Endothelial cell of umbilical vein (primary cell): ENCODE results near the gene NAPA. TPM values are rescaled to one million over a fixed set of nuclear protein-coding genes. Genes with fewer than 3 reads are reported as not detected.

ENCODE experiments used
- BruUV-seq: library from RNA; stranded (reverse); fragments of 400-500 nt; replicated peaks from 2 replicates; lab custom pipeline; 2021; lab: Mats Ljungman, UMichigan
- CTCF ChIA-PET: fragments of 300-600, 350-600 bp; sonication (Branson Sonifier 250); formaldehyde crosslinking; loops from one replicate; lab custom pipeline; 2021; ENCODE audit warnings: antibody characterized with exemption, inconsistent platforms; lab: Charles Lee
- POLR2A ChIA-PET: fragments of 300-600, 350-600 bp; sonication (Branson Sonifier 250); formaldehyde crosslinking; loops from one replicate; lab custom pipeline; 2021; ENCODE audit warnings: antibody characterized with exemption, inconsistent platforms; lab: Charles Lee
- DNase-seq: peaks from one replicate; pipeline ENCODE4 v3.0.0-alpha.2; 2011; ENCODE audit warnings: low read depth, low spot score
- FAIRE-seq: peaks from 2 replicates; lab custom pipeline; 2011; peaks lifted over from hg19 to GRCh38; lab: Jason Lieb, UNC
- H2AFZ ChIP-seq: 2 replicates; pipeline ENCODE4 v1.6.0; 2012; ENCODE audit warnings: low read depth, low read length, control low read depth, inconsistent platforms
- H3K27ac ChIP-seq: 2 replicates; pipeline ENCODE4 v1.5.1; 2011; ENCODE audit warnings: low read depth, mild to moderate bottlenecking, control low read depth, low read length, moderate library complexity; ENCODE audit not compliant: insufficient read depth
- H3K27me3 ChIP-seq, 2 experiments: 2 replicates each; pipeline versions ENCODE4 v1.6.0 to v1.6.1; 2011; ENCODE audit warnings: low read length in 2 of 2, mixed read lengths in 1 of 2; ENCODE audit not compliant: control insufficient read depth in 2 of 2, insufficient read depth in 2 of 2
- H3K36me3 ChIP-seq, 2 experiments: 2 replicates in 1 of 2; 3 replicates in 1 of 2; pipeline ENCODE4 v1.5.1; 2011; ENCODE audit warnings: low read length in 2 of 2, mild to moderate bottlenecking in 1 of 2, moderate library complexity in 1 of 2; ENCODE audit not compliant: control insufficient read depth in 2 of 2, insufficient read depth in 2 of 2; ENCODE audit errors: extremely low read depth in 1 of 2
- H3K4me1 ChIP-seq: 3 replicates; pipeline ENCODE4 v1.5.1; 2011; ENCODE audit warnings: mild to moderate bottlenecking, low read length; ENCODE audit not compliant: control insufficient read depth, insufficient read depth; ENCODE audit errors: extremely low read depth
- H3K4me2 ChIP-seq: 2 replicates; pipeline ENCODE4 v1.6.1; 2011; ENCODE audit warnings: low read length, control low read depth, mixed read lengths; ENCODE audit not compliant: insufficient read depth
- H3K4me3 ChIP-seq, 3 experiments: fragments of 200-600 bp in 1 of 3; sonication (generic), shearing (Covaris generic) in 1 of 3; replicated peaks in 1 of 3; 2 replicates each; pipeline ENCODE4 v1.5.1; 2011 to 2016; ENCODE audit warnings: control low read depth in 3 of 3, low read length in 3 of 3, mild to moderate bottlenecking in 2 of 3, inconsistent platforms in 1 of 3, low read depth in 1 of 3, moderate library complexity in 1 of 3; ENCODE audit not compliant: insufficient read depth in 1 of 3
- H3K79me2 ChIP-seq: 2 replicates; pipeline ENCODE4 v1.6.0; 2012; ENCODE audit warnings: low read length, inconsistent platforms; ENCODE audit not compliant: control insufficient read depth, insufficient read depth
- H3K9ac ChIP-seq: replicated peaks from 2 replicates; pipeline ENCODE3; 2011; ENCODE audit warnings: low read length, control low read depth; ENCODE audit not compliant: insufficient read depth; ENCODE audit errors: extremely low read depth
- H3K9me1 ChIP-seq: replicated peaks from 3 replicates; pipeline ENCODE4 v1.6.0; 2011; ENCODE audit warnings: mild to moderate bottlenecking, low read length; ENCODE audit not compliant: control insufficient read depth, insufficient read depth; ENCODE audit errors: extremely low read depth
- H3K9me3 ChIP-seq: replicated peaks from 2 replicates; pipeline ENCODE4 v1.5.1; 2012; ENCODE audit warnings: low read length, inconsistent platforms; ENCODE audit not compliant: control insufficient read depth, insufficient read depth
- H4K20me1 ChIP-seq: replicated peaks from 2 replicates; pipeline ENCODE3; 2011; ENCODE audit warnings: mild to moderate bottlenecking, low read length; ENCODE audit not compliant: control insufficient read depth, insufficient read depth; ENCODE audit errors: extremely low read depth
- EZH2 ChIP-seq: IDR thresholded peaks from 2 replicates; pipeline ENCODE4 v1.6.1; 2012; ENCODE audit warnings: borderline replicate concordance, low read depth, mild to moderate bottlenecking, moderate library complexity, low read length, inconsistent platforms; ENCODE audit not compliant: severe bottlenecking
- FOS ChIP-seq: IDR thresholded peaks from 2 replicates; pipeline ENCODE4 v1.6.1; 2011; ENCODE audit warnings: mild to moderate bottlenecking, low read length, moderate library complexity, borderline replicate concordance; ENCODE audit not compliant: insufficient read depth
- GATA2 ChIP-seq: IDR thresholded peaks from 2 replicates; pipeline ENCODE4 v1.7.0; 2011; ENCODE audit warnings: low read depth, mild to moderate bottlenecking, moderate library complexity, mixed read lengths, low read length; ENCODE audit not compliant: insufficient read length, insufficient read depth
- JUN ChIP-seq: IDR thresholded peaks from 2 replicates; pipeline ENCODE4 v1.6.1; 2011; ENCODE audit warnings: borderline replicate concordance, low read depth; ENCODE audit not compliant: insufficient read length, insufficient read depth
- MYC ChIP-seq: IDR thresholded peaks from one replicate; pipeline ENCODE4 v1.6.1; 2011; ENCODE audit warnings: mild to moderate bottlenecking, low read depth, low read length
- POLR2A ChIP-seq: IDR thresholded peaks from 2 replicates; pipeline ENCODE4 v1.6.1; 2012; ENCODE audit warnings: low read depth, mild to moderate bottlenecking, control low read depth, low read length
- POLR2AphosphoS5 ChIP-seq: IDR thresholded peaks from 2 replicates; pipeline ENCODE4 v1.6.1; 2012; ENCODE audit warnings: low read depth, mild to moderate bottlenecking, control low read depth, low read length, moderate library complexity; ENCODE audit not compliant: insufficient read depth
- dilution Hi-C: fragments of 300-500 bp; cut with MboI; formaldehyde crosslinking; loops from one replicate; pipeline ENCODE4 v1.15.0; 2019; ENCODE audit warnings: low sequenced_read_pairs; ENCODE audit not compliant: extremely low pct_ligation_motif_present
- intact Hi-C: fragments of 100-400 bp; cut with micrococcal nuclease; formaldehyde crosslinking; loops from one replicate; pipeline ENCODE4 v1.10.0; 2022
- polyA plus RNA-seq, 4 experiments: library from polyadenylated mRNA; depleted of rRNA in 3 of 4; stranded (reverse) in 3 of 4; unstranded in 1 of 4; fragments of >200 nt; gene quantifications; 2 replicates each; pipeline versions ENCODE4 v1.2.1 to v1.2.3, GENCODE V29; 2011 to 2012; ENCODE audit warnings: missing spikeins in 1 of 4
- total RNA-seq: library from RNA; stranded (reverse); gene quantifications from 2 replicates; pipeline ENCODE4 v1.2.3, GENCODE V29; 2021
- TF ChIP-seq, protein P1 (sequence below), 2 donors: IDR thresholded peaks; 1 replicate in 1 of 2; 2 replicates in 1 of 2; pipeline ENCODE4 v1.5.1; 2011; ENCODE audit warnings: low read length in 2 of 2, mild to moderate bottlenecking in 2 of 2, moderate library complexity in 2 of 2, control low read depth in 1 of 2, inconsistent platforms in 1 of 2, low read depth in 1 of 2; ENCODE audit not compliant: insufficient read depth in 1 of 2; ENCODE audit errors: extremely low read depth in 1 of 2
- TF ChIP-seq, protein P2 (sequence below): IDR thresholded peaks from 2 replicates; pipeline ENCODE4 v1.6.1; 2011; ENCODE audit not compliant: insufficient read depth, insufficient read length

The NAPA gene
- total and polyA plus RNA-seq, 2 donors (not counting 3 experiments of a cell fraction or from before 2014, with no cell fraction given): 107 to 154 TPM

DNA sequence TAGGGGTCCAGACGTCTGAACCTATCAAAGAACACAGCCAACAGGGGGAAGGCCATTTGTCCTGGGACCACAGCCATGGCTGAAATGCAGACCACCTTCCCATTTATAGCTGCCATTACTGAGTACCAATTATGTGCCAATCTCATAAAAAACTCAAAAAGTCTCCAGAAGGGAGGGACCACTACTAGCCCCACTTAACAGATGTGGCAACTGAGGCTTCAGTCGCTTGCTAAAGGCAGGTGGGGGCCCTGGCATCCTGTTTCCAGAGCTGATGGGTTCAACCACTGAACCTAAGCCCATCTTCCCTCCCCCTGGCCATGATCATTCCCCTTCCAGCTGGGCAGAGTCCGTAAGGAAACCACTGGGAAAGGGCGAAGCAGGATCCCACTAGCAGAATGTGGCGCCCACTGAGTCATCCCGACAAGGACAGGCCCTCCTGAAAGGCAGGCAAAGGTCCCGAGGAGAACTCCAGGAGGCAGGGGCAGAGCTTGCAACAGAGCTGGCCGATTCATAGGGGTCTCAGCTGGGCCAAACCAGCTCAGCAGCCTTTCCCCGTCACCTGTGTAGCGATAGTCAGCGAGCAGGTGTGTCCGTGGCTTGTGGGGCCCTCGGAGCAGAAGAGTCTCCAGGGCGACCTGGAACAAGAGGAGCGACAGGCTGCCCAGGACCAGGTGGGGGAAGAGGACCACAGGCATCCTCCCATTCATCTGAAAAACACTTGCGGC is 14.3 kb upstream of the NAPA start:
- no peaks in the 10 kb centered on the region for H3K4me1 ChIP-seq
- H3K4me2 ChIP-seq: no peak overlapping the region
- no peak overlapping the region for H3K9ac ChIP-seq
- H4K20me1 ChIP-seq: no peaks in the 10 kb centered on the region
- H3K27ac ChIP-seq: no peak overlapping the region
- peaks cover 0 to 2% of the 10 kb centered on the region in 2 experiments for H3K27me3 ChIP-seq
- POLR2A ChIA-PET: interaction anchor here (0.6 kb wide), 1 partner anchor 868 kb away, joined by 3 read pairs; the partner anchor contains the start of gene DACT3
- no peaks in the 10 kb centered on the region for H3K36me3 ChIP-seq
- H3K9me3 ChIP-seq: no peaks in the 10 kb centered on the region
- DNase-seq: no peak
- H3K9me1 ChIP-seq: no peaks in the 10 kb centered on the region
- CTCF ChIA-PET: interaction anchor here (0.7 to 2.0 kb wide), 3 partner anchors 12 to 170 kb away, joined by 3 to 7 read pairs (median 6); partner anchors contain the start of gene NAPA
- no peak for FAIRE-seq
- intact Hi-C loops (no loop called here), dilution Hi-C loops (no loop called here)
- no peak overlapping the region for H3K4me3 ChIP-seq
- BruUV-seq: no TSS peak
- no peak for TF ChIP-seq GATA2
- no peak for TF ChIP-seq POLR2A
- no peak overlapping the region for H2AFZ ChIP-seq
- H3K79me2 ChIP-seq: no peaks in the 10 kb centered on the region

DNA sequence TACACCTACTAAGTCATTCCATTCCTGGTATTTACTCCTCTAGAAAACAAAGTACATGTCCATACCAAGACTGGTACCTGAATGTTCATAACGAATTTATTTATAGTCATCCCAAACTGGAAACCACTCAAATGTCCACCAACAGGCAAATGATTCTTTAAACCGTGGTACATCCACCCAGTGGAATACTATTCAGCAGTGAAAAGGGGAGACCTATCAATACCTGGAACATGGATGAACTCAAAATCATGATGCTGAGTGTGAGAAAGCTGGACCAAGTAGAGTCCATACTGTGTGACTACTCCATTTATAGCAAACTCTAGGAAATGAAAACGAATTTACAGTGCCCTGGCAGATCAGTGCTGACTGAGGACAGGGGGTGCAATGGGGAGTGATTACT is 11.9 kb upstream of the NAPA start:
- H3K79me2 ChIP-seq: no peaks in the 10 kb centered on the region
- intact Hi-C loops: no loop called here
- no peak overlapping the region for H3K4me2 ChIP-seq
- H3K4me1 ChIP-seq: peaks cover 9% of the 10 kb centered on the region
- H3K4me3 ChIP-seq: no peak overlapping the region
- no peaks in the 10 kb centered on the region for H4K20me1 ChIP-seq
- POLR2A ChIA-PET: no interaction called here
- no peak overlapping the region for H3K27ac ChIP-seq
- no peaks in the 10 kb centered on the region for H3K9me1 ChIP-seq
- FAIRE-seq: no peak
- DNase-seq: no peak
- peaks cover 0 to 2% of the 10 kb centered on the region in 2 experiments for H3K27me3 ChIP-seq
- no TSS peak for BruUV-seq
- H2AFZ ChIP-seq: no peak overlapping the region
- no peaks in the 10 kb centered on the region for H3K9me3 ChIP-seq
- no peak overlapping the region for H3K9ac ChIP-seq
- dilution Hi-C loops: no loop called here
- TF ChIP-seq EZH2 (no peak), MYC (no peak), JUN (no peak), POLR2AphosphoS5 (no peak), FOS (no peak), POLR2A (no peak), GATA2 (no peak)
- TF ChIP-seq, protein P1, sequence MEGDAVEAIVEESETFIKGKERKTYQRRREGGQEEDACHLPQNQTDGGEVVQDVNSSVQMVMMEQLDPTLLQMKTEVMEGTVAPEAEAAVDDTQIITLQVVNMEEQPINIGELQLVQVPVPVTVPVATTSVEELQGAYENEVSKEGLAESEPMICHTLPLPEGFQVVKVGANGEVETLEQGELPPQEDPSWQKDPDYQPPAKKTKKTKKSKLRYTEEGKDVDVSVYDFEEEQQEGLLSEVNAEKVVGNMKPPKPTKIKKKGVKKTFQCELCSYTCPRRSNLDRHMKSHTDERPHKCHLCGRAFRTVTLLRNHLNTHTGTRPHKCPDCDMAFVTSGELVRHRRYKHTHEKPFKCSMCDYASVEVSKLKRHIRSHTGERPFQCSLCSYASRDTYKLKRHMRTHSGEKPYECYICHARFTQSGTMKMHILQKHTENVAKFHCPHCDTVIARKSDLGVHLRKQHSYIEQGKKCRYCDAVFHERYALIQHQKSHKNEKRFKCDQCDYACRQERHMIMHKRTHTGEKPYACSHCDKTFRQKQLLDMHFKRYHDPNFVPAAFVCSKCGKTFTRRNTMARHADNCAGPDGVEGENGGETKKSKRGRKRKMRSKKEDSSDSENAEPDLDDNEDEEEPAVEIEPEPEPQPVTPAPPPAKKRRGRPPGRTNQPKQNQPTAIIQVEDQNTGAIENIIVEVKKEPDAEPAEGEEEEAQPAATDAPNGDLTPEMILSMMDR (IDR thresholded peaks at IDR 0.05; ENCODE audit: extremely low read depth in 1 of 2, insufficient read depth in 1 of 2, low read depth in 1 of 2, low read length in 2 of 2): no peak
- TF ChIP-seq, protein P2, sequence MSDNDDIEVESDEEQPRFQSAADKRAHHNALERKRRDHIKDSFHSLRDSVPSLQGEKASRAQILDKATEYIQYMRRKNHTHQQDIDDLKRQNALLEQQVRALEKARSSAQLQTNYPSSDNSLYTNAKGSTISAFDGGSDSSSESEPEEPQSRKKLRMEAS: no peak
- H3K36me3 ChIP-seq: no peaks in the 10 kb centered on the region
- CTCF ChIA-PET: no interaction called here
